CD14-positive monocyte (primary cell): ENCODE measurements around the gene DSTYK. TPM values are rescaled to one million over a fixed set of nuclear protein-coding genes. Genes with fewer than 3 reads are reported as not detected.

Source experiments
- DNase-seq, 3 donors: peaks; one replicate each; pipeline ENCODE4 v3.0.0-alpha.2; 2011 to 2022
- H2AFZ ChIP-seq: 2 replicates; pipeline ENCODE4 v1.6.0; 2012; ENCODE audit warnings: mild to moderate bottlenecking, low read depth, low read length, inconsistent platforms; ENCODE audit not compliant: insufficient read depth, poor library complexity, severe bottlenecking
- H3K27ac ChIP-seq, 2 donors: 1 replicate in 1 of 2; 2 replicates in 1 of 2; pipeline ENCODE4 v1.5.1; 2012 to 2013; ENCODE audit warnings: low read length in 2 of 2, control low read depth in 1 of 2, inconsistent platforms in 1 of 2, low read depth in 1 of 2, mild to moderate bottlenecking in 1 of 2
- H3K27me3 ChIP-seq, 2 donors: one replicate each; pipeline versions ENCODE4 v1.6.0 to v1.6.1; 2011 to 2013; ENCODE audit warnings: low read length in 2 of 2; ENCODE audit not compliant: control insufficient read depth in 2 of 2, insufficient read depth in 2 of 2
- H3K36me3 ChIP-seq, 2 donors: replicated peaks in 1 of 2; 1 replicate in 1 of 2; 2 replicates in 1 of 2; pipeline versions ENCODE4 v1.5.1 to v1.6.1; 2012 to 2013; ENCODE audit warnings: low read length in 2 of 2, control low read depth in 1 of 2, inconsistent platforms in 1 of 2, mild to moderate bottlenecking in 1 of 2; ENCODE audit not compliant: insufficient read depth in 2 of 2, control insufficient read depth in 1 of 2
- H3K4me1 ChIP-seq, 2 donors: 1 replicate in 1 of 2; 2 replicates in 1 of 2; pipeline versions ENCODE4 v1.5.1 to v1.6.1; 2012 to 2013; ENCODE audit warnings: low read length in 2 of 2, control low read depth in 1 of 2, inconsistent platforms in 1 of 2, mild to moderate bottlenecking in 1 of 2, moderate library complexity in 1 of 2; ENCODE audit not compliant: insufficient read depth in 2 of 2, control insufficient read depth in 1 of 2
- H3K4me2 ChIP-seq: replicated peaks from 2 replicates; pipeline ENCODE3; 2012; ENCODE audit warnings: low read length, moderate library complexity, mild to moderate bottlenecking; ENCODE audit not compliant: poor library complexity, severe bottlenecking; ENCODE audit errors: extremely low read depth
- H3K4me3 ChIP-seq, 3 experiments: fragments of 200-600 bp in 1 of 3; sonication (generic) in 1 of 3; replicated peaks in 1 of 3; 1 replicate in 2 of 3; 2 replicates in 1 of 3; pipeline ENCODE4 v1.5.1; 2011 to 2013; ENCODE audit warnings: low read length in 3 of 3, mild to moderate bottlenecking in 3 of 3, control low read depth in 2 of 3, low read depth in 2 of 3, inconsistent platforms in 1 of 3, moderate library complexity in 1 of 3
- H3K79me2 ChIP-seq: 2 replicates; pipeline ENCODE4 v1.6.0; 2012; ENCODE audit warnings: mild to moderate bottlenecking, control low read depth, inconsistent platforms, low read length, moderate library complexity; ENCODE audit not compliant: insufficient read depth
- H3K9ac ChIP-seq: 2 replicates; pipeline ENCODE4 v1.6.0; 2017; ENCODE audit warnings: low read length, mild to moderate bottlenecking; ENCODE audit not compliant: insufficient read depth, poor library complexity, severe bottlenecking
- H3K9me3 ChIP-seq, 2 donors: replicated peaks in 1 of 2; 1 replicate in 1 of 2; 2 replicates in 1 of 2; pipeline versions ENCODE4 v1.5.1 to v1.6.1; 2012 to 2013; ENCODE audit warnings: low read length in 2 of 2, control low read depth in 1 of 2; ENCODE audit not compliant: control insufficient read depth in 1 of 2, insufficient read depth in 1 of 2
- H4K20me1 ChIP-seq: 2 replicates; pipeline ENCODE4 v1.6.0; 2012; ENCODE audit warnings: mild to moderate bottlenecking, low read length, control low read depth, moderate library complexity; ENCODE audit not compliant: insufficient read depth
- H3K27ac Mint-ChIP-seq, 7 donors: one replicate each; pipeline ENCODE4 v1.8.0; 2020; ENCODE audit warnings: mild to moderate bottlenecking in 7 of 7, mixed read lengths in 7 of 7, moderate library complexity in 6 of 7, inconsistent platforms in 2 of 7
- H3K27me3 Mint-ChIP-seq, 3 donors: one replicate each; pipeline ENCODE4 v1.8.0; 2021 to 2022; ENCODE audit warnings: low read depth in 3 of 3, mild to moderate bottlenecking in 3 of 3, mixed read lengths in 3 of 3, moderate library complexity in 3 of 3, inconsistent platforms in 1 of 3
- H3K36me3 Mint-ChIP-seq, 2 donors: one replicate each; pipeline ENCODE4 v1.8.0; 2020; ENCODE audit warnings: mixed read lengths in 2 of 2, inconsistent platforms in 1 of 2, mild to moderate bottlenecking in 1 of 2
- H3K4me1 Mint-ChIP-seq: one replicate; pipeline ENCODE4 v1.8.0; 2020; ENCODE audit warnings: mild to moderate bottlenecking, mixed read lengths
- H3K4me3 Mint-ChIP-seq, 2 donors: one replicate each; pipeline ENCODE4 v1.8.0; 2020; ENCODE audit warnings: mild to moderate bottlenecking in 2 of 2, mixed read lengths in 2 of 2, moderate library complexity in 1 of 2
- H3K9me3 Mint-ChIP-seq, 7 donors: one replicate each; pipeline ENCODE4 v1.8.0; 2020 to 2022; ENCODE audit warnings: mixed read lengths in 7 of 7, mild to moderate bottlenecking in 6 of 7, moderate library complexity in 6 of 7, inconsistent platforms in 2 of 7
- WGBS: methylation state at CpG from one replicate; pipeline ENCODE4 v1.1.5; 2013; ENCODE audit warnings: missing lambda C conversion rate; ENCODE audit not compliant: insufficient coverage; 5-methylcytosine and 5-hydroxymethylcytosine counted together
- intact Hi-C, 2 donors: fragments of 100-400 bp; cut with micrococcal nuclease; formaldehyde crosslinking; loops; one replicate each; pipeline versions ENCODE4 v1.15.0 to v1.15.1; 2023
- polyA plus RNA-seq, 3 donors: library from polyadenylated mRNA; depleted of rRNA in 1 of 3; unstranded in 2 of 3; stranded (reverse) in 1 of 3; fragments of 300-500 nt in 2 of 3; fragments of >200 nt in 1 of 3; fragmentation: Illumina TruSeq in 2 of 3; gene quantifications; 1 replicate in 2 of 3; 2 replicates in 1 of 3; pipeline ENCODE4 v1.2.3, GENCODE V29; 2012 to 2021
- TF ChIP-seq, protein P1 (sequence below): fragments of 200-600 bp; IDR thresholded peaks from one replicate; pipeline ENCODE4 v1.8.0; 2022; ENCODE audit warnings: antibody characterized with exemption, mild to moderate bottlenecking

The DSTYK gene
- polyA plus RNA-seq, 3 donors: 2.9 to 6.5 (median 3.8) TPM

DNA sequence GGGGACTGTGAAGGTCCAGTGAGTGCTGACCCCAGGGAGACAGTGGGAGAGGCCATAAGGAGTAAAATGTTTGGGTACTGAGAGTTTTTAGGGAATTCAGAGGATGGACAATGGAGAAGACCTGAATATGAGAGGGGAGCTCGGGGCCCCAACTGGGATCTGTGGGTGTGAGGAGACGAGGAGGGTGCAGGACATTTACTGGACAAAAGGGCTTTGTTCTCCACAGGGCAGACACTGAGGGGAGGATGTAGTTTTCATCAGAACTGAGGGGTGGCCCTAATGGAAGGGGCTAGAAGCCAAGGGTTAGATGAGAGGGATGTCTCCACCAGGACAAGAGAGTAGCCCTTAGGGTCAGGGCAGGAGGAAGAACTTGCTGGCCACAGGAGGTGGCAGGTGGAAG is 46.2 kb upstream of the DSTYK start:
- H3K9me3 ChIP-seq: no peaks in the 10 kb centered on the region
- H3K27me3 Mint-ChIP-seq: peaks cover 8 to 16% (median 9%) of the 10 kb centered on the region in 3 donors
- TF ChIP-seq, protein P1, sequence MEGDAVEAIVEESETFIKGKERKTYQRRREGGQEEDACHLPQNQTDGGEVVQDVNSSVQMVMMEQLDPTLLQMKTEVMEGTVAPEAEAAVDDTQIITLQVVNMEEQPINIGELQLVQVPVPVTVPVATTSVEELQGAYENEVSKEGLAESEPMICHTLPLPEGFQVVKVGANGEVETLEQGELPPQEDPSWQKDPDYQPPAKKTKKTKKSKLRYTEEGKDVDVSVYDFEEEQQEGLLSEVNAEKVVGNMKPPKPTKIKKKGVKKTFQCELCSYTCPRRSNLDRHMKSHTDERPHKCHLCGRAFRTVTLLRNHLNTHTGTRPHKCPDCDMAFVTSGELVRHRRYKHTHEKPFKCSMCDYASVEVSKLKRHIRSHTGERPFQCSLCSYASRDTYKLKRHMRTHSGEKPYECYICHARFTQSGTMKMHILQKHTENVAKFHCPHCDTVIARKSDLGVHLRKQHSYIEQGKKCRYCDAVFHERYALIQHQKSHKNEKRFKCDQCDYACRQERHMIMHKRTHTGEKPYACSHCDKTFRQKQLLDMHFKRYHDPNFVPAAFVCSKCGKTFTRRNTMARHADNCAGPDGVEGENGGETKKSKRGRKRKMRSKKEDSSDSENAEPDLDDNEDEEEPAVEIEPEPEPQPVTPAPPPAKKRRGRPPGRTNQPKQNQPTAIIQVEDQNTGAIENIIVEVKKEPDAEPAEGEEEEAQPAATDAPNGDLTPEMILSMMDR: no peak
- DNase-seq: no peak
- H3K27ac ChIP-seq: no peak overlapping the region
- no peak overlapping the region for H3K4me3 ChIP-seq
- H3K4me1 ChIP-seq: peaks cover 24 to 33% of the 10 kb centered on the region in 2 donors
- intact Hi-C loops: loop anchor here (5.0 to 10.0 kb wide), 3 partner anchors 133 to 270 kb away; partner anchors contain the start of gene RBBP5 (in 2 of the 2)
- 92% methylated on average over 2 of the region's 2 CpGs for WGBS
- no peaks in the 10 kb centered on the region for H3K36me3 Mint-ChIP-seq
- no peak overlapping the region for H3K9ac ChIP-seq
- no peaks in the 10 kb centered on the region for H3K27me3 ChIP-seq
- peak overlapping the region in 1 of 7 donors; percentile 21 for H3K27ac Mint-ChIP-seq
- H2AFZ ChIP-seq: no peak overlapping the region
- no peaks in the 10 kb centered on the region for H4K20me1 ChIP-seq
- H3K36me3 ChIP-seq: no peaks in the 10 kb centered on the region
- no peaks in the 10 kb centered on the region for H3K9me3 Mint-ChIP-seq
- no peaks in the 10 kb centered on the region for H3K79me2 ChIP-seq
- H3K4me3 Mint-ChIP-seq: no peak overlapping the region
- no peak overlapping the region for H3K4me2 ChIP-seq
- H3K4me1 Mint-ChIP-seq: peaks cover 32% of the 10 kb centered on the region

DNA sequence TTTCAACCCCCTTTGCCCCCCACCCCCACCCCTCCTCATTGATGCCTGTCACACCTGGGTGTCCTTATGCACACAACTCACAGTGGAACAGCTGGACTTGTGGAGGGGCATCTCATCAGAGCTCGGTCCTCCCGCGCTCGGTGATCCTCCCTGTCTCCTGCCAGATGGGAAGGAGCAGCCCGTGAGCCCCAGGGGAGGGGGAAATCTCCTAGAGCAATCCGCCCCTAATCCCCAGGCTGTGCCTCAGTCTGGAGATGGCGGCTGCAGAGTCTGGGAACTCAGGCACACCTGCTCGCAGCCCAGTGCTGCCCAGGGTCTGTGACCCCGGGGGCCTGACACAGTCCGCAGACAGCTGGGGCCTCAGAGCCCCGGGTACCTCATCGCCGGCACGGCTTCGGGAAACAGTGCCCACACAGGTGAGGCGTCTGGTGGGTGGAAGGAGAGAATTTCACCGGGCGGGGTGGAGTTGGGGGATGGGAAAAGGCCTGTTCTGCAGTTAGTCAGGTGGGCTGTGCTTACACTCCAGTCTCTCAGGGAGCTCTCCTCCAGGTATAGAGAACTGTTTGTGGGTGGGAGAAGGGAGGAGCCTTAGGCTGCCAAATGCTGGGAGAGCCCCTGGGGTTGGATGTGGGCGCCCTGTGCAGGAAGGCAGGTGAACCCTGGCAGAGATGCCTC is 45.6 kb upstream of the DSTYK start:
- no peak overlapping the region for H2AFZ ChIP-seq
- H3K27me3 ChIP-seq: no peaks in the 10 kb centered on the region
- Mint-ChIP-seq H3K4me1 (peaks cover 25% of the 10 kb centered on the region), H3K36me3 (no peaks in the 10 kb centered on the region), H3K4me3 (no peak overlapping the region), H3K27ac (no peak overlapping the region), H3K9me3 (no peaks in the 10 kb centered on the region), H3K27me3 (peaks cover 2 to 10% (median 5%) of the 10 kb centered on the region in 3 donors)
- H3K36me3 ChIP-seq: no peaks in the 10 kb centered on the region
- H3K9ac ChIP-seq: no peak overlapping the region
- 97% methylated on average over 15 of the region's 19 CpGs for WGBS
- intact Hi-C loops: loop anchor here (5.0 to 10.0 kb wide), 3 partner anchors 132 to 270 kb away; partner anchors contain the start of gene RBBP5 (in 2 of the 2)
- no peak overlapping the region for H3K27ac ChIP-seq
- H3K4me1 ChIP-seq: peaks cover 17 to 26% of the 10 kb centered on the region in 2 donors
- no peak for DNase-seq
- no peak overlapping the region for H3K4me3 ChIP-seq
- TF ChIP-seq, protein P1: no peak
- no peaks in the 10 kb centered on the region for H4K20me1 ChIP-seq
- H3K9me3 ChIP-seq: no peaks in the 10 kb centered on the region
- H3K79me2 ChIP-seq: no peaks in the 10 kb centered on the region
- no peak overlapping the region for H3K4me2 ChIP-seq
